HEK293T (cell line): ENCODE results near the gene MSN.

ENCODE experiments used
- ARNT ChIP-seq: fragments of 450-650 bp; IDR thresholded peaks from 2 replicates; pipeline ENCODE4 v1.6.1; 2017; ENCODE audit warnings: mild to moderate bottlenecking
- FOXK2 ChIP-seq: fragments of 450-650 bp; IDR thresholded peaks from 2 replicates; pipeline ENCODE4 v1.6.1; 2016; ENCODE audit warnings: mild to moderate bottlenecking
- NFRKB ChIP-seq: fragments of 450-650 bp; IDR thresholded peaks from 2 replicates; pipeline ENCODE4 v1.6.1; 2016; ENCODE audit warnings: mild to moderate bottlenecking, moderate library complexity

DNA sequence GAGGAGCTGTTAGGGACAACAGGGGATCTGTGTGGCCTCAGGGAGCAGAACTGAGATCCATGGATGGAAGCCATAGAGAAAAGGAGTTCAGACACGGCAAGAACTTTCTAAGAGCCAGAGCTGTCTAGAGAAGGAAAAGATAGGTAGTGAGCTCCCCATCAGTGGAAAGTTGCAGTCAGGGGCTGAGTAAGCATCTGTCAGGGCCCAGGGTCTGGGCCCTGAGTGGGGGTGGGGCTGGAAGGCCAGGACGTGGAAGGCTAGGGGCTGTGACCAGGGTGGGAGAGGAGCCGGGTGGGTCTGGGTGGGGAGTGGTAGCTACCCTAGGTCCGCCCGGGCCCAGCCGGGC lies 324 bp upstream of the MSN start:
- no peak for TF ChIP-seq ARNT
- no peak for TF ChIP-seq NFRKB
- TF ChIP-seq FOXK2: no peak
